NCI-H187 treated with DMSO at 0.1 percent for 48 hours (cell line): Measurements from ENCODE around the gene LYZL6.
"Not testable (repeated sequence)": the region's sequence is repeated elsewhere in the genome, so short reads cannot be mapped to it uniquely, and the experiment has no call there.

Experiments used
- DNase-seq: peaks from one replicate; lab custom pipeline; 2025; lab: John Stamatoyannopoulos, UW

LYZL6 gene

GRCh38 chr17:35906926-35907637, 36.4 kb downstream of the LYZL6 start:
- no peak for DNase-seq

GRCh38 chr17:35906191-35906925, 37.2 kb downstream of the LYZL6 start:
- DNase-seq, result no peak

GRCh38 chr17:35903451-35903850, 40.1 kb downstream of the LYZL6 start:
- no peak for DNase-seq

- DNase-seq, result no peak
These were observed 41.8 kb downstream of the LYZL6 start for GRCh38 chr17:35901631-35902175.

GRCh38 chr17:35900708-35901480, 42.6 kb downstream of the LYZL6 start:
- DNase-seq, result no peak

GRCh38 chr17:35900280-35900679, 43.2 kb downstream of the LYZL6 start:
- DNase-seq, result no peak

- no peak for DNase-seq
These were observed 45.0 kb downstream of the LYZL6 start for GRCh38 chr17:35898283-35899070.

- DNase-seq, result not testable (repeated sequence)
These were observed 45.7 kb downstream of the LYZL6 start for GRCh38 chr17:35897772-35898171.

GRCh38 chr17:35895636-35896587, 47.6 kb downstream of the LYZL6 start:
- DNase-seq, result no peak

GRCh38 chr17:35894206-35894605, 49.3 kb downstream of the LYZL6 start:
- no peak for DNase-seq

- no peak for DNase-seq
These were observed 49.8 kb downstream of the LYZL6 start for GRCh38 chr17:35893751-35894150.

- DNase-seq, result no peak
These were observed 51.1 kb downstream of the LYZL6 start for GRCh38 chr17:35892091-35893035.

- DNase-seq, result no peak
These were observed 52.2 kb downstream of the LYZL6 start for GRCh38 chr17:35891269-35891668.

GRCh38 chr17:35890774-35891155, 52.7 kb downstream of the LYZL6 start:
- DNase-seq, result peak; percentile 36

GRCh38 chr17:35889818-35890773, 53.4 kb downstream of the LYZL6 start:
- DNase-seq, result no peak

GRCh38 chr17:35889241-35889640, 54.3 kb downstream of the LYZL6 start:
- DNase-seq, result no peak
